HEK293 (cell line): Measurements from ENCODE around the gene ANAPC2.

ENCODE experiments used
- CTCF ChIA-PET: fragments of 350-600 bp; formaldehyde crosslinking; extraction: SDS; loops from one replicate; lab custom pipeline; 2021; ENCODE audit warnings: antibody characterized with exemption; lab: Yijun Ruan, JAX
- POLR2A ChIA-PET: fragments of 300-600 bp; formaldehyde crosslinking; extraction: SDS; loops from one replicate; lab custom pipeline; 2020; ENCODE audit warnings: antibody characterized with exemption, inconsistent platforms; lab: Yijun Ruan, JAX
- H3K27ac ChIP-seq: fragments of 200-500 bp; sonication (Bioruptor generic); 2 replicates; pipeline ENCODE4 v1.5.1; 2014; ENCODE audit warnings: low read depth, low read length, control low read depth, inconsistent platforms; ENCODE audit errors: extremely low read depth
- H3K36me3 ChIP-seq, 2 experiments: fragments of 200-500 bp in 1 of 2; sonication (Bioruptor generic) in 1 of 2; 1 replicate in 1 of 2; 2 replicates in 1 of 2; pipeline ENCODE4 v1.5.1; 2014 to 2017; ENCODE audit warnings: inconsistent platforms in 2 of 2, low read length in 2 of 2; ENCODE audit not compliant: control insufficient read depth in 2 of 2, insufficient read depth in 1 of 2
- H3K4me1 ChIP-seq: fragments of 200-500 bp; sonication (Bioruptor generic); 2 replicates; pipeline ENCODE4 v1.5.1; 2014; ENCODE audit warnings: mild to moderate bottlenecking, low read length, inconsistent platforms; ENCODE audit not compliant: control insufficient read depth, insufficient read depth
- H3K4me3 ChIP-seq: 2 replicates; pipeline ENCODE4 v1.5.1; 2011; ENCODE audit warnings: low read depth, mild to moderate bottlenecking, control low read depth, low read length, moderate library complexity
- H3K9me3 ChIP-seq: fragments of 200-500 bp; sonication (Bioruptor generic); 2 replicates; pipeline ENCODE4 v1.5.1; 2014; ENCODE audit warnings: low read depth, low read length, inconsistent platforms; ENCODE audit not compliant: control insufficient read depth, insufficient read depth
- MEIS1 ChIP-seq: sonication (generic); formaldehyde crosslinking; IDR thresholded peaks from 2 replicates; pipeline ENCODE4 v1.8.1; 2022; ENCODE audit warnings: missing genetic modification reagents, mild to moderate bottlenecking, borderline replicate concordance
- SCRT1 ChIP-seq: fragments of 450-650 bp; formaldehyde crosslinking; IDR thresholded peaks from 2 replicates; pipeline ENCODE4 v1.5.1; 2016; ENCODE audit warnings: missing biosample characterization, missing genetic modification characterization, borderline replicate concordance
- ZFP41 ChIP-seq: fragments of 450-650 bp; formaldehyde crosslinking; IDR thresholded peaks from 2 replicates; pipeline ENCODE4 v1.5.1; 2016; ENCODE audit warnings: missing biosample characterization, missing genetic modification characterization, borderline replicate concordance
- ZNF184 ChIP-seq: fragments of 450-650 bp; IDR thresholded peaks from 2 replicates; pipeline ENCODE4 v1.5.1; 2018; ENCODE audit warnings: missing biosample characterization, mild to moderate bottlenecking, missing genetic modification characterization
- ZNF223 ChIP-seq: fragments of 450-650 bp; formaldehyde crosslinking; IDR thresholded peaks from 2 replicates; pipeline ENCODE4 v1.5.1; 2016; ENCODE audit warnings: missing biosample characterization, missing genetic modification characterization
- ZNF426 ChIP-seq: fragments of 450-650 bp; formaldehyde crosslinking; IDR thresholded peaks from 2 replicates; pipeline ENCODE4 v1.5.1; 2017; ENCODE audit warnings: missing biosample characterization, missing genetic modification characterization, mild to moderate bottlenecking, inconsistent platforms, moderate library complexity
- ZNF510 ChIP-seq: fragments of 450-650 bp; formaldehyde crosslinking; IDR thresholded peaks from 2 replicates; pipeline ENCODE4 v1.5.1; 2018; ENCODE audit warnings: mild to moderate bottlenecking, missing genetic modification characterization, missing biosample characterization; ENCODE audit not compliant: insufficient replicate concordance
- ZNF600 ChIP-seq: fragments of 450-650 bp; formaldehyde crosslinking; IDR thresholded peaks from 2 replicates; pipeline ENCODE4 v1.5.1; 2016; ENCODE audit warnings: missing biosample characterization, missing genetic modification characterization
- ZNF654 ChIP-seq: fragments of 450-650 bp; formaldehyde crosslinking; IDR thresholded peaks from 2 replicates; pipeline ENCODE4 v1.5.1; 2016; ENCODE audit warnings: low read depth, missing biosample characterization, missing genetic modification characterization
- ZNF664 ChIP-seq: fragments of 450-650 bp; formaldehyde crosslinking; IDR thresholded peaks from 2 replicates; pipeline ENCODE4 v1.5.1; 2016; ENCODE audit warnings: missing biosample characterization, missing genetic modification characterization
- TF ChIP-seq, protein P1 (sequence below): fragments of 450-650 bp; formaldehyde crosslinking; IDR thresholded peaks from 2 replicates; pipeline ENCODE4 v1.5.1; 2016; ENCODE audit warnings: missing biosample characterization, missing genetic modification characterization, borderline replicate concordance
- TF ChIP-seq, protein P2 (sequence below): fragments of 450-650 bp; formaldehyde crosslinking; IDR thresholded peaks from 2 replicates; pipeline ENCODE4 v1.5.1; 2017; ENCODE audit warnings: missing biosample characterization, missing genetic modification characterization
- TF ChIP-seq, protein P3 (sequence below): fragments of 450-650 bp; formaldehyde crosslinking; conservative IDR thresholded peaks from 2 replicates; pipeline ENCODE4 v1.5.1; 2016; ENCODE audit warnings: low read depth, missing biosample characterization, missing genetic modification characterization
- TF ChIP-seq, protein P4 (sequence below): fragments of 450-650 bp; formaldehyde crosslinking; IDR thresholded peaks from 2 replicates; pipeline ENCODE4 v1.5.1; 2016; ENCODE audit warnings: missing biosample characterization, missing genetic modification characterization, low read depth
- TF ChIP-seq, protein P5 (sequence below): fragments of 450-650 bp; formaldehyde crosslinking; IDR thresholded peaks from 2 replicates; pipeline ENCODE4 v1.5.1; 2017; ENCODE audit warnings: missing biosample characterization, missing genetic modification characterization

Gene ANAPC2

DNA sequence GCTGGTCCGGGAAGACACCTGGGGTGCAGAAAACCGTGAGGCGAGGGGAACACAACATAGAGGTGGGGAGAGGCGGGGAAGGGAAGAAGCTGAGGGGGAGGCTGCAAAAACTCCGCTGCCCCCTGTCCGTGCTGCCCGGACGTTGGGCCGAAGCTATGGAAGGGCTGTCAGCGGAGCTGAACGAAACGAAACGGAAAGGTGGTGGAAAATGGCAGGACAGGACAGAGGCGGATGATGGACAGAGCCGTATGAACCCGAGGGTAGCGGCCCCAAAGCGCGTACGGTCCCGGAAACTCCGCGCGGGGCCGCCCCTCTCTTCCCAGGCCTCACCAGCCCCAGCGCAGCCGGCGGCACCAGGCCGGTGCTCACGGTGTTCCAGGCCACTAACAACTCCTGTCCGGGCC lies 272 bp downstream of the ANAPC2 start (continued):
- TF ChIP-seq, protein P1, sequence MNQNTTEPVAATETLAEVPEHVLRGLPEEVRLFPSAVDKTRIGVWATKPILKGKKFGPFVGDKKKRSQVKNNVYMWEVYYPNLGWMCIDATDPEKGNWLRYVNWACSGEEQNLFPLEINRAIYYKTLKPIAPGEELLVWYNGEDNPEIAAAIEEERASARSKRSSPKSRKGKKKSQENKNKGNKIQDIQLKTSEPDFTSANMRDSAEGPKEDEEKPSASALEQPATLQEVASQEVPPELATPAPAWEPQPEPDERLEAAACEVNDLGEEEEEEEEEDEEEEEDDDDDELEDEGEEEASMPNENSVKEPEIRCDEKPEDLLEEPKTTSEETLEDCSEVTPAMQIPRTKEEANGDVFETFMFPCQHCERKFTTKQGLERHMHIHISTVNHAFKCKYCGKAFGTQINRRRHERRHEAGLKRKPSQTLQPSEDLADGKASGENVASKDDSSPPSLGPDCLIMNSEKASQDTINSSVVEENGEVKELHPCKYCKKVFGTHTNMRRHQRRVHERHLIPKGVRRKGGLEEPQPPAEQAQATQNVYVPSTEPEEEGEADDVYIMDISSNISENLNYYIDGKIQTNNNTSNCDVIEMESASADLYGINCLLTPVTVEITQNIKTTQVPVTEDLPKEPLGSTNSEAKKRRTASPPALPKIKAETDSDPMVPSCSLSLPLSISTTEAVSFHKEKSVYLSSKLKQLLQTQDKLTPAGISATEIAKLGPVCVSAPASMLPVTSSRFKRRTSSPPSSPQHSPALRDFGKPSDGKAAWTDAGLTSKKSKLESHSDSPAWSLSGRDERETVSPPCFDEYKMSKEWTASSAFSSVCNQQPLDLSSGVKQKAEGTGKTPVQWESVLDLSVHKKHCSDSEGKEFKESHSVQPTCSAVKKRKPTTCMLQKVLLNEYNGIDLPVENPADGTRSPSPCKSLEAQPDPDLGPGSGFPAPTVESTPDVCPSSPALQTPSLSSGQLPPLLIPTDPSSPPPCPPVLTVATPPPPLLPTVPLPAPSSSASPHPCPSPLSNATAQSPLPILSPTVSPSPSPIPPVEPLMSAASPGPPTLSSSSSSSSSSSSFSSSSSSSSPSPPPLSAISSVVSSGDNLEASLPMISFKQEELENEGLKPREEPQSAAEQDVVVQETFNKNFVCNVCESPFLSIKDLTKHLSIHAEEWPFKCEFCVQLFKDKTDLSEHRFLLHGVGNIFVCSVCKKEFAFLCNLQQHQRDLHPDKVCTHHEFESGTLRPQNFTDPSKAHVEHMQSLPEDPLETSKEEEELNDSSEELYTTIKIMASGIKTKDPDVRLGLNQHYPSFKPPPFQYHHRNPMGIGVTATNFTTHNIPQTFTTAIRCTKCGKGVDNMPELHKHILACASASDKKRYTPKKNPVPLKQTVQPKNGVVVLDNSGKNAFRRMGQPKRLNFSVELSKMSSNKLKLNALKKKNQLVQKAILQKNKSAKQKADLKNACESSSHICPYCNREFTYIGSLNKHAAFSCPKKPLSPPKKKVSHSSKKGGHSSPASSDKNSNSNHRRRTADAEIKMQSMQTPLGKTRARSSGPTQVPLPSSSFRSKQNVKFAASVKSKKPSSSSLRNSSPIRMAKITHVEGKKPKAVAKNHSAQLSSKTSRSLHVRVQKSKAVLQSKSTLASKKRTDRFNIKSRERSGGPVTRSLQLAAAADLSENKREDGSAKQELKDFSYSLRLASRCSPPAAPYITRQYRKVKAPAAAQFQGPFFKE (tag by site-specific recombination): no peak
- TF ChIP-seq ZNF654 (tag by site-specific recombination): no peak
- TF ChIP-seq, protein P2, sequence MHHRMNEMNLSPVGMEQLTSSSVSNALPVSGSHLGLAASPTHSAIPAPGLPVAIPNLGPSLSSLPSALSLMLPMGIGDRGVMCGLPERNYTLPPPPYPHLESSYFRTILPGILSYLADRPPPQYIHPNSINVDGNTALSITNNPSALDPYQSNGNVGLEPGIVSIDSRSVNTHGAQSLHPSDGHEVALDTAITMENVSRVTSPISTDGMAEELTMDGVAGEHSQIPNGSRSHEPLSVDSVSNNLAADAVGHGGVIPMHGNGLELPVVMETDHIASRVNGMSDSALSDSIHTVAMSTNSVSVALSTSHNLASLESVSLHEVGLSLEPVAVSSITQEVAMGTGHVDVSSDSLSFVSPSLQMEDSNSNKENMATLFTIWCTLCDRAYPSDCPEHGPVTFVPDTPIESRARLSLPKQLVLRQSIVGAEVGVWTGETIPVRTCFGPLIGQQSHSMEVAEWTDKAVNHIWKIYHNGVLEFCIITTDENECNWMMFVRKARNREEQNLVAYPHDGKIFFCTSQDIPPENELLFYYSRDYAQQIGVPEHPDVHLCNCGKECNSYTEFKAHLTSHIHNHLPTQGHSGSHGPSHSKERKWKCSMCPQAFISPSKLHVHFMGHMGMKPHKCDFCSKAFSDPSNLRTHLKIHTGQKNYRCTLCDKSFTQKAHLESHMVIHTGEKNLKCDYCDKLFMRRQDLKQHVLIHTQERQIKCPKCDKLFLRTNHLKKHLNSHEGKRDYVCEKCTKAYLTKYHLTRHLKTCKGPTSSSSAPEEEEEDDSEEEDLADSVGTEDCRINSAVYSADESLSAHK (tag by site-specific recombination): no peak

DNA sequence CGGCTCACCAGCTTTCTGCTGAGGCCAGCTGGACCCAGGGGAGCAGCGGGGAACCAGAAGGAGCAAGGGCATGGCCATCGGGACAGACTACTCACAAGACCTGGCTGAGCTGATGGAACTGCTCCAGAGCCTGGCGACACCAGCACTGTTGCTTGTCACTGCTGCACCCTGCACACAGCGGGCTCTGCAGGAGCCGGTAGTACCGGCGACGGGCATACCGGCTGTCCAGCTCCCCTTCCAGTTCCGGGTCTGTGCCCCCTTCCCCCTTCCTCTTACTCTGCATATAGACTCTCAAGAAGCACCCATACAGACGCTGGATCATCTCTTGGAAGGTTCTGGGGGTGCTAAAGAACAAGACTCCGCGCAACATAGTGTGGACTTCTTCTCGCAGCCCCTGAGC lies 974 bp downstream of the ANAPC2 start:
- H3K27ac ChIP-seq: peak overlapping the region; percentile 92; the same call in 1 of the 2 replicates
- CTCF ChIA-PET: interaction anchor here (0.7 to 3.5 kb wide), 10 partner anchors 11 to 123 kb away, joined by 3 to 22 read pairs (median 4); partner anchors contain the start of gene RNF224
- H3K36me3 ChIP-seq: peaks cover 0 to 79% of the 10 kb centered on the region in 2 experiments; a peak in 1 of 3 replicates
- peak overlapping the region; percentile 92 for H3K4me3 ChIP-seq
- no peaks in the 10 kb centered on the region for H3K9me3 ChIP-seq
- POLR2A ChIA-PET: interaction anchor here (1.9 to 7.1 kb wide), 6 partner anchors 18 to 53 kb away, joined by 11 to 178 read pairs (median 34); partner anchors contain the start of genes LRRC26, NDOR1, RNF224 and TMEM203
- peaks cover 11% of the 10 kb centered on the region for H3K4me1 ChIP-seq
- TF ChIP-seq, protein P3, sequence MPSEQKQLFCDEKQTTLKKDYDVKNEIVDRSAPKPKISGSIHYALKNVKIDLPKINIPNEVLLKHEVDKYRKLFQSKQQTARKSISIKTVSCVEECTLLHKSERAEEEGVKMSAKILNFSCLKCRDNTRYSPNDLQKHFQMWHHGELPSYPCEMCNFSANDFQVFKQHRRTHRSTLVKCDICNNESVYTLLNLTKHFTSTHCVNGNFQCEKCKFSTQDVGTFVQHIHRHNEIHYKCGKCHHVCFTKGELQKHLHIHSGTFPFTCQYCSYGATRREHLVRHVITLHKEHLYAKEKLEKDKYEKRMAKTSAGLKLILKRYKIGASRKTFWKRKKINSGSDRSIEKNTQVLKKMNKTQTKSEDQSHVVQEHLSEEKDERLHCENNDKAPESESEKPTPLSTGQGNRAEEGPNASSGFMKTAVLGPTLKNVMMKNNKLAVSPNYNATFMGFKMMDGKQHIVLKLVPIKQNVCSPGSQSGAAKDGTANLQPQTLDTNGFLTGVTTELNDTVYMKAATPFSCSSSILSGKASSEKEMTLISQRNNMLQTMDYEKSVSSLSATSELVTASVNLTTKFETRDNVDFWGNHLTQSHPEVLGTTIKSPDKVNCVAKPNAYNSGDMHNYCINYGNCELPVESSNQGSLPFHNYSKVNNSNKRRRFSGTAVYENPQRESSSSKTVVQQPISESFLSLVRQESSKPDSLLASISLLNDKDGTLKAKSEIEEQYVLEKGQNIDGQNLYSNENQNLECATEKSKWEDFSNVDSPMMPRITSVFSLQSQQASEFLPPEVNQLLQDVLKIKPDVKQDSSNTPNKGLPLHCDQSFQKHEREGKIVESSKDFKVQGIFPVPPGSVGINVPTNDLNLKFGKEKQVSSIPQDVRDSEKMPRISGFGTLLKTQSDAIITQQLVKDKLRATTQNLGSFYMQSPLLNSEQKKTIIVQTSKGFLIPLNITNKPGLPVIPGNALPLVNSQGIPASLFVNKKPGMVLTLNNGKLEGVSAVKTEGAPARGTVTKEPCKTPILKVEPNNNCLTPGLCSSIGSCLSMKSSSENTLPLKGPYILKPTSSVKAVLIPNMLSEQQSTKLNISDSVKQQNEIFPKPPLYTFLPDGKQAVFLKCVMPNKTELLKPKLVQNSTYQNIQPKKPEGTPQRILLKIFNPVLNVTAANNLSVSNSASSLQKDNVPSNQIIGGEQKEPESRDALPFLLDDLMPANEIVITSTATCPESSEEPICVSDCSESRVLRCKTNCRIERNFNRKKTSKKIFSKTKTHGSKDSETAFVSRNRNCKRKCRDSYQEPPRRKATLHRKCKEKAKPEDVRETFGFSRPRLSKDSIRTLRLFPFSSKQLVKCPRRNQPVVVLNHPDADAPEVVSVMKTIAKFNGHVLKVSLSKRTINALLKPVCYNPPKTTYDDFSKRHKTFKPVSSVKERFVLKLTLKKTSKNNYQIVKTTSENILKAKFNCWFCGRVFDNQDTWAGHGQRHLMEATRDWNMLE (tag by site-specific recombination): no peak
- TF ChIP-seq, protein P4, sequence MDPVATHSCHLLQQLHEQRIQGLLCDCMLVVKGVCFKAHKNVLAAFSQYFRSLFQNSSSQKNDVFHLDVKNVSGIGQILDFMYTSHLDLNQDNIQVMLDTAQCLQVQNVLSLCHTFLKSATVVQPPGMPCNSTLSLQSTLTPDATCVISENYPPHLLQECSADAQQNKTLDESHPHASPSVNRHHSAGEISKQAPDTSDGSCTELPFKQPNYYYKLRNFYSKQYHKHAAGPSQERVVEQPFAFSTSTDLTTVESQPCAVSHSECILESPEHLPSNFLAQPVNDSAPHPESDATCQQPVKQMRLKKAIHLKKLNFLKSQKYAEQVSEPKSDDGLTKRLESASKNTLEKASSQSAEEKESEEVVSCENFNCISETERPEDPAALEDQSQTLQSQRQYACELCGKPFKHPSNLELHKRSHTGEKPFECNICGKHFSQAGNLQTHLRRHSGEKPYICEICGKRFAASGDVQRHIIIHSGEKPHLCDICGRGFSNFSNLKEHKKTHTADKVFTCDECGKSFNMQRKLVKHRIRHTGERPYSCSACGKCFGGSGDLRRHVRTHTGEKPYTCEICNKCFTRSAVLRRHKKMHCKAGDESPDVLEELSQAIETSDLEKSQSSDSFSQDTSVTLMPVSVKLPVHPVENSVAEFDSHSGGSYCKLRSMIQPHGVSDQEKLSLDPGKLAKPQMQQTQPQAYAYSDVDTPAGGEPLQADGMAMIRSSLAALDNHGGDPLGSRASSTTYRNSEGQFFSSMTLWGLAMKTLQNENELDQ: no peak
- TF ChIP-seq SCRT1 (tag by site-specific recombination) (no peak), ZNF510 (tag by site-specific recombination) (no peak), ZNF223 (no peak), ZNF664 (tag by site-specific recombination) (no peak), MEIS1 (CRISPR knock-in tag) (no peak), ZNF426 (tag by site-specific recombination) (no peak), ZFP41 (tag by site-specific recombination) (no peak), ZNF184 (tag by site-specific recombination) (no peak), ZNF600 (tag by site-specific recombination) (no peak)
- TF ChIP-seq, protein P5, sequence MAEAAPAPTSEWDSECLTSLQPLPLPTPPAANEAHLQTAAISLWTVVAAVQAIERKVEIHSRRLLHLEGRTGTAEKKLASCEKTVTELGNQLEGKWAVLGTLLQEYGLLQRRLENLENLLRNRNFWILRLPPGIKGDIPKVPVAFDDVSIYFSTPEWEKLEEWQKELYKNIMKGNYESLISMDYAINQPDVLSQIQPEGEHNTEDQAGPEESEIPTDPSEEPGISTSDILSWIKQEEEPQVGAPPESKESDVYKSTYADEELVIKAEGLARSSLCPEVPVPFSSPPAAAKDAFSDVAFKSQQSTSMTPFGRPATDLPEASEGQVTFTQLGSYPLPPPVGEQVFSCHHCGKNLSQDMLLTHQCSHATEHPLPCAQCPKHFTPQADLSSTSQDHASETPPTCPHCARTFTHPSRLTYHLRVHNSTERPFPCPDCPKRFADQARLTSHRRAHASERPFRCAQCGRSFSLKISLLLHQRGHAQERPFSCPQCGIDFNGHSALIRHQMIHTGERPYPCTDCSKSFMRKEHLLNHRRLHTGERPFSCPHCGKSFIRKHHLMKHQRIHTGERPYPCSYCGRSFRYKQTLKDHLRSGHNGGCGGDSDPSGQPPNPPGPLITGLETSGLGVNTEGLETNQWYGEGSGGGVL (tag by site-specific recombination): no peak
